NCI-H345 treated with DMSO at 0.1 percent for 48 hours (cell line): Measurements from ENCODE around the gene NPIPB5.
"Not testable (repeated sequence)": the region's sequence is repeated elsewhere in the genome, so short reads cannot be mapped to it uniquely, and the experiment has no call there.

ENCODE experiments used
- DNase-seq: peaks from one replicate; lab custom pipeline; 2025; ENCODE audit not compliant: unreplicated experiment; lab: John Stamatoyannopoulos, UW

Gene NPIPB5

DNA sequence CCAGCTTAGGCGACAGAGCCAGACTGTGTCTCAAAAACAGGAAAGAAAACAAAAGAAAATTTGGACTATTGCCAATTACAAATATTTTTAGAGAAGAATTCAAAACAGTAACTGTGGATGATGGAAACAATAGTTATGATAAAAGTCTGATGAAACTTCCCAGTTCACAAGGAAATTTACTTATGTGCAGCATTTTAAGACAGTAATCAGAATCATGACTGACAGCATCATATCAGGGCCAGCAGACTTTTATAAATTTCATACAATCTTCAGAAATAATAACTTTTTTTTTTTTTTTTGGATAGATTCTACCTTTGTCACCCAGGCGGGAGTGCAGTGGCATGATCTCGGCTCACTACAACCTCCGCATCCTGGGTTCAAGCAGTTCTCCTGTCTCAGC is at the start of gene NPIPB5:
Gene NPIPB5, plus strand, starts transcription at position 301 of the 400 bp plus-strand sequence. CDS start 2,911 bp downstream, outside the sequence.
- not testable (repeated sequence) for DNase-seq

DNA sequence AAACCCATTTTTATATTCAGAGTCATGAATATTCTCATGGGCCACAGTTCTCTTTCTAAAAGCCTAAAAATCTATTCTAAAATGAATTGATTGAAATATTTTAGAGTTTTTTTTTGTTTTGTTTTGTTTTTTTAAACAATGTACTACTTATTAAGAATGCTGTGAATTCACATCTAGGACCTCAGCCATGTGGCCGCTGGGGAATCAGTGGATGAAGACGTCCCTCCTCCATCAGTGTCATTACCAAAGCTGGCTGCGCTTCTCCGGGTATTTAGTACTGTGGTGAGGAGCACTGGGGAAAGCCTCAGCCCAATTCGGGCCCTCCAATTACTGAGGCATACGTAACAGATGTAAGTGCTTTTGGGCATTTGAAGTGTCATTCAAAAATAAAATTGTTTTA is 41.8 kb upstream of the NPIPB5 start:
- DNase-seq, result not testable (repeated sequence)

DNA sequence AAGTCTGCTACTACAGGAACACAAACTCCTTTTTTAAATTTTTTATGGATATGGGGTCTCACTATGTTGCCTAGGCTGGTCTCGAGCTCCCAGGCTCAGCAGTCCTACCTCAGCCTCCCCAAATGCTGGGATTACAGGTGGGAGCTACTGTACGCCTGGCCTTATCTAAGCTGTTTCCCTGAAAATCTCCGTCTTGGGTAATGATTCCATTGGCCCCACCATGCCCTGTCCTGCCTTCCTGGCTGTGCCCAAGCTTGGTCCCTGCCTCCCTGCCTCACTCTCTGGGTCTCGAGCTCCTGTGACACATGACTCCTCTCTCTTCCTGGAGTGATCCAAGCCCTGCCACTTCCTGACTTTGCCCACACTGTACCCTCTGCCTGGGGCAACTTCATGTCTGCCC is 27.3 kb downstream of the NPIPB5 start:
- not testable (repeated sequence) for DNase-seq

DNA sequence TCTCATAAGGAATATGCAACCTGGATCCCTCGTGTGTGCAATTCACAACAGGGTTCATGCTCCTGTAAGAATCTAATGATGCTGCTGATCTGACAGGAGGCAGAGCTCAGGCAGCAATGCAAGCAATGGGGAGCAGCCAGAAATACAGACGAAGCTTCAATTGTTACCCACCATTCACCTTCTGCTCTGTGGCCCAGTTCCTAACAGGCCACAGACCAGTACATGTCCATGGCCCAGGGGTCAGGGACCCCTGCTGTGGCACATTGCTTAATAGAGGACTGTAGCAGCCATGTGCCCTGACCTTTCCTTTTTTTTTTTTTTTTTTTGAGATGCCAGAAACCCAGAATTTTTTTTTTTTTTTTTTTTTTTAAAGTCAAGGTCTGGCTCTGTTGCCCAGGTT is 34.1 kb downstream of the NPIPB5 start:
- not testable (repeated sequence) for DNase-seq

DNA sequence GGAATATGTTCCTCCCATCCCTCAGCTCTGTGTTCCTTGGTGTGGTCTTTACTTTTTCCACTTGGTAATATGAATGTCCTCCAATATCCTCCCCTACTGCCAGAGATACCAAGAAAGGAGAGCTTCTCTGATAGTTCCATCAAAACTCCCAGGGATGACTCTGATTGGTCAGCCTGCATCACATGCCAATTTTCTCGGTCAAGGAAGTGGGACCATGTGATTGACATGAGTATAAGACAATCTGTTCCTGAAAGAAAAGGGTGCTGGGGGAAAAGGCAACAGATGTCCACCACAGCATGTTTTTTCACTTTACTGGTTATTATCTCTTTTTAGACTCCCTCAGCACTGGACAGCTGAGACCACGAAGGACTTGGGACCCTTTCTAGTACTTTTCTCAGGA is 35.9 kb downstream of the NPIPB5 start:
- DNase-seq, result not testable (repeated sequence)

DNA sequence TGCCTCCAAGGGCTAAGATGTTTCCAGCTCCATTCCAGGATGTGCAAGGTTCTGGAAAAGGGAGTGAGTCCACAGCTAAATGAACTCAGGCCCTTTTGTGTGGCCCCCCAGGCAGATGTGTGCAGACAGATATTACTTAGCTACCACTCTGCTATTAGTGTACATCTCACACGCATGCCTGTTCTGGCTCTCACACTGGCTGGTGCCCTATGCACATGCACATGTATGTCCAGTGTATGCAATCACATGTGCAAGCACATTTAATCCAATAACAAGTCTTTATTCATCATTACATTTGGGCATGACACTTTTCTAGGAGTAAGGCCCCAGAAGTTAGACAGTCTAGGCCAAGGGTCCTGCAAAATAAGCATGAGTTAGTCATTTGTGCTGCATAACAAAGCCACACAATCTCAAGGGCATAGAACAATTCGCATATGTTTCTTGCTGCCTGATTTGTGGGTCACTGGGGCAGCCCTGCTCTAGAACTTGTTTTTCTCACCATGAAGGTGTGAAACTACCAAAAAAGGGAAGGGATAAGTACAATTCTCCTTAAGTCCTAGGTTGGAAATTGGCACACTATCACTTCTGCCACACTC is 36.6 kb downstream of the NPIPB5 start:
- DNase-seq, result not testable (repeated sequence)

DNA sequence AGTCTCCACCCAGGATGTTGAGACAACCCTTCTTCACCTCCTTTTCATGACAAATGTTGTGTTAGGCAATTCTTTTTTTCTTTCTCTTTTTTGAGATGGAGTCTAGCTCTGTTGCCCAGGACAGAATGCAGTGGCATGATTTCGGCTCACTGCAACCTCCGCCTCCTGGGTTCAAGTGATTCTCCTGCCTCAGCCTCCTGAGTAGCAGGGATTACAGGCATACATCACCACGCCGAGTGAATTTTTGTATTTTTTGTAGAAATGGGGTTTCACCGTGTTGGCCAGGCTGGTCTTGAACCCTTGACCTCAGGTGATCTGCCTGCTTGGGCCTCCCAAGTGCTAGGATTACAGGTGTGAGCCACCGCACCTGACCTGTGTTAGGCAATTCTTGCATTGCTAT is 39.2 kb downstream of the NPIPB5 start:
- DNase-seq, result not testable (repeated sequence)

DNA sequence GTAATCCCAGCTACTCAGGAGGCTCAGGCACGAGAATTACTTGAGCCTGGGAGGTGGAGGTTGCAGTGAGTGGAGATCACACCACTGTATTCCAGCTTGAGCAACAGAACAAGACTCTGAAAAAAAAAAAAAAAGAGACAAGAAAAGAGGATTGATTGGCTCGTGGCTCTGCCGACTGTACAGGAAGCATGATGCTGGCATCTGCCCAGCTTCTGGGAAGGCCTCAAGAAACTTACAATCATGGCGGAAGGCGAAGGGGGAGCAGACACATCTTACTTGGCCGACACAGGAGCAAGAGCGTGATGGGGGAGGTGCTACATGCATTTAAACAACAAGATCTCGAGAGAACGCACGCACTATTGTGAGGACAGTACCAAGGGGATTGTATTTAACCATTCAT is 40.5 kb downstream of the NPIPB5 start:
- DNase-seq, result not testable (repeated sequence)

DNA sequence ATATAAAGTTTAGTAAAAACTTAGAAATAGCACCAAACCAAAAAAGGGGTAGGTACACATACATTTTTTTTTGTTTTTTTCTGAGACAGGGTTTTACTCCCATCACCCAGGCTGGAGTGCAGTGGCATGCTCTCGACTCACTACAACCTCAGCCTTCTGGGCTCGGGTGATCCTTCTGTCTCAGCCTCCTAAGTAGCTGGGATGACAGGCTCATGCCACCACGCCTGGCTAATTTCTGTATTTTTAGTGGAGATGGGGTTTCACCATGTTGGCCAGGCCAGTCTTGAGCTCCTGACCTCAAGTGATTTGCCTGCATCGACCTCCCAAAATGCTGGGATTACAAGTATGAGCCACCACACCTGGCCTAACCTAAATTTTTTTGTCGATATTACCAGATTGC is 41.0 kb downstream of the NPIPB5 start:
- not testable (repeated sequence) for DNase-seq

DNA sequence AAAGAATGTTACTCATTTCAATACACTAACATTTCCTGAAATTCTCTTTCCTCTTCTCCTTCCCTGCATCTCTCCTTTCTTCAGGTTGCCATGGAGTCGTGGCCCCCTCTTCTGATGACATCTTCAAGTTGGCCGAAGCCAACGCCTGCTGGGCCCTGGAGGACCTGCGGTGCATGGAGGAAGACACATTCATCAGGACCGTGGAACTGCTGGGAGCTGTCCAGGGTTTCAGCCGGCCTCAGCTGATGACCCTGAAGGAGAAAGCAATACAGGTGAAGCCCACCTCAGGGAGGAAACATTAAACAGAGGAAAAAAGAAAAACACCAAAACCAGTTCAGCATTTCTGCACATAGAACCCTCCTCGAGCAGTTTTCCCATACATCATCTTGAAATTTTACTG is 46.1 kb downstream of the NPIPB5 start:
- not testable (repeated sequence) for DNase-seq
